Calu3 (cell line): ENCODE results near the gene SMURF1. TPM values are rescaled to one million over a fixed set of nuclear protein-coding genes. Genes with fewer than 3 reads are reported as not detected.

Experiments
- BruUV-seq: library from RNA; stranded (reverse); fragments of 400-500 nt; replicated peaks from 2 replicates; lab custom pipeline; 2021; lab: Mats Ljungman, UMichigan
- CTCF ChIA-PET: fragments of 300-600 bp; sonication (Branson Sonifier 250); formaldehyde crosslinking; loops from one replicate; lab custom pipeline; 2022; ENCODE audit warnings: antibody characterized with exemption; lab: Charles Lee
- DNase-seq: peaks from one replicate; pipeline ENCODE4 v3.0.0; 2022
- H3K27ac Mint-ChIP-seq: one replicate; pipeline ENCODE4 v1.8.0; 2022; ENCODE audit warnings: mixed read lengths; ENCODE audit not compliant: unreplicated experiment
- H3K27me3 Mint-ChIP-seq: one replicate; pipeline ENCODE4 v1.8.0; 2022; ENCODE audit warnings: mixed read lengths; ENCODE audit not compliant: unreplicated experiment
- H3K36me3 Mint-ChIP-seq: one replicate; pipeline ENCODE4 v1.8.0; 2022; ENCODE audit warnings: mild to moderate bottlenecking, moderate library complexity, mixed read lengths; ENCODE audit not compliant: insufficient read depth, unreplicated experiment
- H3K4me1 Mint-ChIP-seq: one replicate; pipeline ENCODE4 v1.8.0; 2022; ENCODE audit warnings: mild to moderate bottlenecking, low read depth, mixed read lengths; ENCODE audit not compliant: unreplicated experiment
- H3K4me3 Mint-ChIP-seq: one replicate; pipeline ENCODE4 v1.8.0; 2022; ENCODE audit warnings: mild to moderate bottlenecking, low read depth, moderate library complexity, mixed read lengths; ENCODE audit not compliant: unreplicated experiment
- H3K9me3 Mint-ChIP-seq: one replicate; pipeline ENCODE4 v1.8.0; 2022; ENCODE audit warnings: low read depth, mixed read lengths; ENCODE audit not compliant: unreplicated experiment
- CTCF ChIP-seq: fragments of 200-600 bp; IDR thresholded peaks from one replicate; pipeline ENCODE4 v1.8.0; 2022; ENCODE audit warnings: antibody characterized with exemption; ENCODE audit not compliant: unreplicated experiment
- intact Hi-C: fragments of 100-400 bp; cut with micrococcal nuclease; formaldehyde crosslinking; loops from one replicate; pipeline ENCODE4 v1.10.0; 2022; ENCODE audit not compliant: unreplicated experiment
- total RNA-seq: library from RNA; stranded (reverse); gene quantifications from 2 replicates; pipeline ENCODE4 v1.2.3, GENCODE V29; 2022

Gene SMURF1
- total RNA-seq, 1 experiment from 2014 or later: 29.7 TPM

GRCh38 chr7:99173787-99174186, 29.9 kb upstream of the SMURF1 start:
- no peak for TF ChIP-seq CTCF
- Mint-ChIP-seq H3K9me3 (no peaks in the 10 kb centered on the region), H3K4me1 (no peaks in the 10 kb centered on the region), H3K4me3 (no peak overlapping the region), H3K27me3 (no peaks in the 10 kb centered on the region), H3K27ac (no peak overlapping the region), H3K36me3 (no peaks in the 10 kb centered on the region)
- CTCF ChIA-PET: no interaction called here
- no peak for DNase-seq
- no TSS peak for BruUV-seq
- intact Hi-C loops: no loop called here

- no TSS peak for BruUV-seq
- DNase-seq: no peak
- intact Hi-C loops: no loop called here
- Mint-ChIP-seq H3K27me3 (no peaks in the 10 kb centered on the region), H3K4me3 (no peak overlapping the region), H3K4me1 (no peaks in the 10 kb centered on the region), H3K36me3 (no peaks in the 10 kb centered on the region), H3K9me3 (no peaks in the 10 kb centered on the region), H3K27ac (no peak overlapping the region)
- CTCF ChIA-PET: no interaction called here
- TF ChIP-seq CTCF: no peak
Observed at GRCh38 chr7:99171731-99172130, 27.8 kb upstream of the SMURF1 start.

GRCh38 chr7:99170730-99171074, 26.8 kb upstream of the SMURF1 start:
- H3K27ac Mint-ChIP-seq: no peak overlapping the region
- CTCF ChIA-PET: interaction anchor here (0.5 kb wide), 1 partner anchor 28 kb away, joined by 7 read pairs; no protein-coding TSS in a partner anchor
- intact Hi-C loops: no loop called here
- H3K27me3 Mint-ChIP-seq: no peaks in the 10 kb centered on the region
- no peaks in the 10 kb centered on the region for H3K36me3 Mint-ChIP-seq
- no peaks in the 10 kb centered on the region for H3K4me1 Mint-ChIP-seq
- no peaks in the 10 kb centered on the region for H3K9me3 Mint-ChIP-seq
- no peak for TF ChIP-seq CTCF
- DNase-seq: no peak
- no TSS peak for BruUV-seq
- H3K4me3 Mint-ChIP-seq: no peak overlapping the region

- CTCF ChIA-PET: interaction anchor here (0.5 kb wide), 1 partner anchor 29 kb away, joined by 7 read pairs; no protein-coding TSS in a partner anchor
- intact Hi-C loops: no loop called here
- BruUV-seq: no TSS peak
- no peak for TF ChIP-seq CTCF
- H3K4me1 Mint-ChIP-seq: no peaks in the 10 kb centered on the region
- DNase-seq: no peak
- H3K27me3 Mint-ChIP-seq: no peaks in the 10 kb centered on the region
- no peaks in the 10 kb centered on the region for H3K36me3 Mint-ChIP-seq
- no peaks in the 10 kb centered on the region for H3K9me3 Mint-ChIP-seq
- no peak overlapping the region for H3K4me3 Mint-ChIP-seq
- no peak overlapping the region for H3K27ac Mint-ChIP-seq
Observed at GRCh38 chr7:99170065-99170729, 26.3 kb upstream of the SMURF1 start.
